HepG2 (cell line): Measurements from ENCODE around the gene OPN3. TPM values are rescaled to one million over a fixed set of nuclear protein-coding genes. Genes with fewer than 3 reads are reported as not detected.
A peak's percentile ranks its signal among the peaks of the same experiment; 100 is the strongest.

ENCODE experiments used
- AGO2 ChIP-seq: fragments of 200-400 bp; formaldehyde crosslinking; optimal IDR thresholded peaks from 2 replicates; pipeline ENCODE3; 2017; ENCODE audit warnings: mild to moderate bottlenecking, low read depth, low read length, moderate library complexity
- ASH2L ChIP-seq: fragments of 300-600, 200-600 bp; sonication (generic); IDR thresholded peaks from 2 replicates; pipeline ENCODE4 v1.7.0; 2017; ENCODE audit warnings: low read depth, mild to moderate bottlenecking, moderate library complexity, mixed read lengths, low read length; ENCODE audit not compliant: insufficient read length
- FOSL2 ChIP-seq: sonication (generic); formaldehyde crosslinking; IDR thresholded peaks from 2 replicates; pipeline ENCODE4 v1.4.0; 2020; ENCODE audit warnings: missing genetic modification reagents
- FOXK1 ChIP-seq: sonication (generic); formaldehyde crosslinking; IDR thresholded peaks from 2 replicates; pipeline ENCODE4 v1.4.0; 2020; ENCODE audit warnings: low read depth, missing genetic modification reagents, borderline replicate concordance
- MLXIP ChIP-seq: sonication (generic); formaldehyde crosslinking; IDR thresholded peaks from 2 replicates; pipeline ENCODE4 v1.9.0; 2021; ENCODE audit warnings: missing genetic modification reagents, borderline replicate concordance
- NFE2 ChIP-seq: sonication (generic); formaldehyde crosslinking; IDR thresholded peaks from 2 replicates; pipeline ENCODE4 v1.4.0; 2020; ENCODE audit warnings: missing genetic modification reagents
- NFRKB ChIP-seq: fragments of 450-650 bp; IDR thresholded peaks from 2 replicates; pipeline ENCODE4 v1.6.1; 2017
- PHF8 ChIP-seq: sonication (generic); formaldehyde crosslinking; IDR thresholded peaks from 2 replicates; pipeline ENCODE4 v1.5.0; 2020; ENCODE audit warnings: missing genetic modification reagents
- SOX5 ChIP-seq: IDR thresholded peaks from 2 replicates; pipeline ENCODE4 v1.6.1; 2016; ENCODE audit warnings: borderline replicate concordance
- STAT5B ChIP-seq: sonication (generic); formaldehyde crosslinking; IDR thresholded peaks from 2 replicates; pipeline ENCODE4 v1.4.0; 2020; ENCODE audit warnings: missing genetic modification reagents
- ZFP1 ChIP-seq: IDR thresholded peaks from 2 replicates; pipeline ENCODE4 v1.6.1; 2016
- ZIK1 ChIP-seq: sonication (generic); formaldehyde crosslinking; IDR thresholded peaks from 2 replicates; pipeline ENCODE4 v1.5.0; 2020; ENCODE audit warnings: mild to moderate bottlenecking, low read depth, missing genetic modification reagents, borderline replicate concordance
- ZKSCAN1 ChIP-seq: fragments of 150-350 bp; IDR thresholded peaks from 2 replicates; pipeline ENCODE4 v1.6.1; 2014; ENCODE audit warnings: low read length
- ZKSCAN5 ChIP-seq: sonication (generic); formaldehyde crosslinking; IDR thresholded peaks from 2 replicates; pipeline ENCODE4 v1.5.1; 2020; ENCODE audit warnings: mild to moderate bottlenecking, missing genetic modification reagents
- ZNF264 ChIP-seq: sonication (generic); formaldehyde crosslinking; IDR thresholded peaks from 2 replicates; pipeline ENCODE4 v1.4.0; 2020; ENCODE audit warnings: missing genetic modification reagents
- ZNF446 ChIP-seq: sonication (generic); formaldehyde crosslinking; IDR thresholded peaks from 2 replicates; pipeline ENCODE4 v1.5.0; 2020; ENCODE audit warnings: mild to moderate bottlenecking, missing genetic modification reagents
- ZNF556 ChIP-seq: sonication (generic); formaldehyde crosslinking; IDR thresholded peaks from 2 replicates; pipeline ENCODE4 v1.4.0; 2020; ENCODE audit warnings: mild to moderate bottlenecking, missing genetic modification reagents, borderline replicate concordance
- ZNF570 ChIP-seq: sonication (generic); formaldehyde crosslinking; IDR thresholded peaks from 2 replicates; pipeline ENCODE4 v1.4.0; 2020; ENCODE audit warnings: mild to moderate bottlenecking, missing genetic modification reagents, borderline replicate concordance
- ZNF687 ChIP-seq: sonication (generic); formaldehyde crosslinking; IDR thresholded peaks from 2 replicates; pipeline ENCODE4 v1.5.1; 2020; ENCODE audit warnings: mild to moderate bottlenecking, missing genetic modification reagents, moderate library complexity
- polyA plus RNA-seq, 8 experiments: library from polyadenylated mRNA; depleted of rRNA in 3 of 8; stranded (reverse) in 7 of 8; unstranded in 1 of 8; fragments of >200 nt; fragmentation: Illumina TruSeq in 4 of 8; extraction: Trizol in 4 of 8; gene quantifications; 2 replicates each; pipeline versions ENCODE4 v1.2.1 to v1.2.3, GENCODE V29; 2011 to 2016; ENCODE audit warnings: low read depth in 4 of 8, missing spikeins in 1 of 8, mixed read lengths in 1 of 8; ENCODE audit not compliant: insufficient read depth in 1 of 8
- total RNA-seq, 5 experiments: library from RNA; depleted of rRNA; stranded (reverse); fragments of >200 nt; fragmentation: Illumina TruSeq; extraction: Trizol; gene quantifications; 2 replicates each; pipeline ENCODE4 v1.2.3, GENCODE V29; 2016; ENCODE audit warnings: low read depth in 1 of 5
- TF ChIP-seq, protein P1 (sequence below): sonication (generic); formaldehyde crosslinking; IDR thresholded peaks from 2 replicates; pipeline ENCODE4 v1.9.0; 2021; ENCODE audit warnings: missing genetic modification reagents, borderline replicate concordance

Gene OPN3
- total and polyA plus RNA-seq, 2 of the 13 experiments (the other 11 are each of a cell fraction or from before 2014, with no cell fraction given), result 17.4 to 23.0 TPM

- TF ChIP-seq ZNF570 (no peak), ASH2L (peak; percentile 44), NFRKB (no peak), PHF8 (CRISPR knock-in tag) (peak; percentile 32; the same call in 1 of the 2 replicates), NFE2 (CRISPR knock-in tag) (no peak), ZFP1 (no peak), ZNF446 (CRISPR knock-in tag) (no peak), STAT5B (CRISPR knock-in tag) (no peak), ZIK1 (0 out of 2 replicates have a peak, but pooled peaks have one; percentile 13), AGO2 (peak; percentile 67), FOSL2 (0 out of 2 replicates have a peak, but pooled peaks have one; percentile 7), SOX5 (CRISPR knock-in tag) (no peak), ZKSCAN1 (no peak), ZNF264 (CRISPR knock-in tag) (no peak), MLXIP (CRISPR knock-in tag) (no peak), ZNF687 (no peak), FOXK1 (CRISPR knock-in tag) (no peak), ZNF556 (CRISPR knock-in tag) (no peak), ZKSCAN5 (CRISPR knock-in tag) (peak; percentile 73; the same call in 1 of the 2 replicates)
- TF ChIP-seq, protein P1, sequence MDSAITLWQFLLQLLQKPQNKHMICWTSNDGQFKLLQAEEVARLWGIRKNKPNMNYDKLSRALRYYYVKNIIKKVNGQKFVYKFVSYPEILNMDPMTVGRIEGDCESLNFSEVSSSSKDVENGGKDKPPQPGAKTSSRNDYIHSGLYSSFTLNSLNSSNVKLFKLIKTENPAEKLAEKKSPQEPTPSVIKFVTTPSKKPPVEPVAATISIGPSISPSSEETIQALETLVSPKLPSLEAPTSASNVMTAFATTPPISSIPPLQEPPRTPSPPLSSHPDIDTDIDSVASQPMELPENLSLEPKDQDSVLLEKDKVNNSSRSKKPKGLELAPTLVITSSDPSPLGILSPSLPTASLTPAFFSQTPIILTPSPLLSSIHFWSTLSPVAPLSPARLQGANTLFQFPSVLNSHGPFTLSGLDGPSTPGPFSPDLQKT, result no peak
These were observed 483 bp downstream of the OPN3 start (continued) for GRCh38 chr1:241639623-241640148.
